Hepatocyte (in vitro differentiated cells): ENCODE measurements around the gene S100A16.

Experiments used
- CTCF ChIP-seq: fragments of 200-600 bp; sonication (generic); IDR thresholded peaks from 2 replicates; pipeline ENCODE4 v1.5.1; 2016; ENCODE audit warnings: antibody characterized with exemption, mild to moderate bottlenecking; ENCODE audit not compliant: poor library complexity
- EZH2 ChIP-seq: fragments of 200-600 bp; sonication (generic); IDR thresholded peaks from 2 replicates; pipeline ENCODE4 v1.6.1; 2016; ENCODE audit warnings: antibody characterized with exemption, mild to moderate bottlenecking, borderline replicate concordance
- EZH2phosphoT487 ChIP-seq: fragments of 200-600 bp; sonication (generic); IDR thresholded peaks from one replicate; pipeline ENCODE4 v1.6.1; 2018; ENCODE audit warnings: antibody characterized with exemption, mild to moderate bottlenecking, low read depth, moderate library complexity; ENCODE audit not compliant: unreplicated experiment, severe bottlenecking

- TF ChIP-seq CTCF (no peak), EZH2 (no peak), EZH2phosphoT487 (no peak)
These were observed 13.1 kb downstream of the S100A16 start for GRCh38 chr1:153599847-153600246.
